Cardiac ventricle fibroblast (primary cell): Measurements from ENCODE around the gene ABCC8. TPM values are rescaled to one million over a fixed set of nuclear protein-coding genes. Genes with fewer than 3 reads are reported as not detected.

Experiments
- total RNA-seq: library from RNA; depleted of rRNA; stranded (reverse); fragments of >200 nt; gene quantifications from 2 replicates; pipeline ENCODE4 v1.2.3, GENCODE V29; 2015

Gene ABCC8
- total RNA-seq, result not detected in 2 replicates

GRCh38 chr11:17476317-17477083 is at the start of gene ABCC8:
Gene ABCC8 (minus strand): TSS chr11:17476845. CDS start chr11:17476776, 69 bp downstream.

GRCh38 chr11:17388609-17389210 is 87.9 kb downstream of the ABCC8 start, which contains the start of gene KCNJ11:
Gene KCNJ11 (minus strand): TSS chr11:17388659. CDS start chr11:17388091, 568 bp downstream.

GRCh38 chr11:17351510-17352176 is 125.0 kb downstream of the ABCC8 start, which contains the start of gene NCR3LG1:
Gene NCR3LG1 (plus strand): TSS chr11:17351800. CDS start chr11:17351970, 170 bp downstream.

Other genes starting within 250 kb of the ABCC8 start
- 73.3 and 82.8 TPM in 2 replicates for gene NUCB2, start 200.1 kb downstream of the ABCC8 start, total RNA-seq
- 3.5 TPM in 2 replicates for gene NCR3LG1, start 125.0 kb downstream of the ABCC8 start, total RNA-seq
- gene KCNJ11, start 88.2 kb downstream of the ABCC8 start, total RNA-seq, result not detected in 2 replicates
- gene USH1C, start 67.6 kb upstream of the ABCC8 start, total RNA-seq, result not detected in 2 replicates
- not detected in 2 replicates for gene OTOG, start 70.4 kb upstream of the ABCC8 start, total RNA-seq
- not detected in 2 replicates for gene MYOD1, start 242.7 kb upstream of the ABCC8 start, total RNA-seq